ENCODE measurements around the gene DIPK1C.

The DIPK1C gene

DNA sequence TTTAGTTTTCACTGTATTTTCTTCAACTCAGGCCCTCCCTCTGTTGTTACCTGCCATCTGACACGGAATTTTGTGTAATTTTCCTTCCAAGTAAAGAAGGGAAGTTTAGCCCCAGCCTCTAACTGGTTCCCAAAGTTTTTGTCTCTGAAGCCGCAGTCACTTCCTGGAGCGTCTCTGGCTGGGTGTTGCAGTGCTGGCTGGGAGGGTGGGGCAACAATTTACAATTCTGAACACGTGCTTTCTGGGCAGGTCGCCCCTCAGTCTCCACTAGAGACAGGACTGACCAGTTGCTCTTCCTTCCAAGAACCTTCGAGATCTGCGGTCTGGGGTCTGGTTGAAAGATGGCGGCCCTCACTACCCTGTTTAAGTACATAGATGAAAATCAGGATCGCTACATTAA, 42.5 kb upstream of the DIPK1C start:
- TF ChIP-seq, protein P1, sequence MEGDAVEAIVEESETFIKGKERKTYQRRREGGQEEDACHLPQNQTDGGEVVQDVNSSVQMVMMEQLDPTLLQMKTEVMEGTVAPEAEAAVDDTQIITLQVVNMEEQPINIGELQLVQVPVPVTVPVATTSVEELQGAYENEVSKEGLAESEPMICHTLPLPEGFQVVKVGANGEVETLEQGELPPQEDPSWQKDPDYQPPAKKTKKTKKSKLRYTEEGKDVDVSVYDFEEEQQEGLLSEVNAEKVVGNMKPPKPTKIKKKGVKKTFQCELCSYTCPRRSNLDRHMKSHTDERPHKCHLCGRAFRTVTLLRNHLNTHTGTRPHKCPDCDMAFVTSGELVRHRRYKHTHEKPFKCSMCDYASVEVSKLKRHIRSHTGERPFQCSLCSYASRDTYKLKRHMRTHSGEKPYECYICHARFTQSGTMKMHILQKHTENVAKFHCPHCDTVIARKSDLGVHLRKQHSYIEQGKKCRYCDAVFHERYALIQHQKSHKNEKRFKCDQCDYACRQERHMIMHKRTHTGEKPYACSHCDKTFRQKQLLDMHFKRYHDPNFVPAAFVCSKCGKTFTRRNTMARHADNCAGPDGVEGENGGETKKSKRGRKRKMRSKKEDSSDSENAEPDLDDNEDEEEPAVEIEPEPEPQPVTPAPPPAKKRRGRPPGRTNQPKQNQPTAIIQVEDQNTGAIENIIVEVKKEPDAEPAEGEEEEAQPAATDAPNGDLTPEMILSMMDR (IDR thresholded peaks at IDR 0.05; ENCODE audit: borderline replicate concordance, insufficient read depth, low read depth, low read length): no peak
- H3K4me3 ChIP-seq (ENCODE audit: low read depth, low read length): peak overlapping the region; percentile 59

DNA sequence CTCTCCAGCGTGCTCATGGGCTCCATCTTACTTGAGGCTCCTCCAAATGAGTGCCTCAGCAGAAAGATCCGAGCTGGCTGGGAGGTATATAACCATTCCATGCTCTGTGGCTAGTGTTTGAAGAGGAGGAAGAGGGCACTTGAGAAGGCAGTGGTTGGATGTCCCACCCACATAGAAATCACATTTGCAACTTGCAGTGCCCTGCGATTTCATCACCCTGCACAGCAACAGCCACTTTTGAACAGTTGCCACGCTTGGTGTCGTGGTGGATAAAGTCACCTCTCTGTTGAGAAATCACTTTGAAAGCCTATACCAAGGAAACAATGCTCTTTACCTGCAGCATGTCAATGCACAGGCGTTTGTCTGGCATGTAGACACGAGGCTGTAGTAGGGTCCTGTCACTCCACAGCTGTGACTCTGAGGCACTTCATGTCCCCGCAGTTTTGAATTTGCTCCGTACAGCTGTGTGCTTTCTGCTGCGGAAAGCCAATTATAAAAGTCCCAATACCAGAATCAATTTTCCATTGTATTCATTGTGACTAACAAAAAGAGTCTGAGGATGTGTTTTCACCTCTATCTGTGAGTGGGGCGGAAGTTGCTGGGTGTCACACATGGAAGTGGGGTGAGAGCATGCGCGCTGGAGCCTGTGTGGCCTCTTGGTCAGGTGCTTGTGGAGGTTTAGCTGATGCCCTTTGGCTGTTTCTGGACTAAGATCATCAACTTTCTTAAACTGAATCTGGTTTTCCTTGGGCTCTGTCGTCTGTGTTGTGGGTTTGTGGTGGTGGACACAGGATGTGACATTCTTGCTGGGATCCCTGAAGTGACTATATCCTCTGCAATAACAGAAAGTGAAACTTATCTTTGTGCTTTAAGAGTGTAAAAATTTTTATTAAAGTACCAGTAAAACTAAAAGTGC, 41.9 kb upstream of the DIPK1C start:
- TF ChIP-seq, protein P1 (IDR thresholded peaks at IDR 0.05; ENCODE audit: borderline replicate concordance, insufficient read depth, low read depth, low read length): no peak
- H3K4me3 ChIP-seq (ENCODE audit: low read depth, low read length): peak overlapping the region; percentile 59

DNA sequence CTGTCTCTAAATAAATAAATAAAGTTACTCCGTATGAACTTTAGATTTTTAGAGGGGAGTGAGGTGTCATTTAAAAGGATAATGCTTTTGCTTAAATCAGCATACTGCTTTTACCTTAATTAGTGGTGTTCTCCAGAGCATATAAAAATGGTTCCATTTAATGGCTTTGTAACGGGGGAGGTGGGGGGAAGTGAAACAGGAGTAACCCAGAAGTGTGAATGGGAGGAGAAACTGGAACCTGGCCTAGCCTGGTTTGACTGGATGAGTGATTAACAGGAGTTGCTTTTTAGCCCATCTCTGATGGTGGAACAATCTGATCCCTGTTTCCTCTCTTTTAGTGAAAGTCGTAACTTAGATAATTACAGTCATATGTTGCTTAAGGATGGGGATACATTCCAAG, 40.7 kb upstream of the DIPK1C start:
- H3K4me3 ChIP-seq (ENCODE audit: low read depth, low read length): no peak overlapping the region
- TF ChIP-seq, protein P1 (IDR thresholded peaks at IDR 0.05; ENCODE audit: borderline replicate concordance, insufficient read depth, low read depth, low read length): no peak

DNA sequence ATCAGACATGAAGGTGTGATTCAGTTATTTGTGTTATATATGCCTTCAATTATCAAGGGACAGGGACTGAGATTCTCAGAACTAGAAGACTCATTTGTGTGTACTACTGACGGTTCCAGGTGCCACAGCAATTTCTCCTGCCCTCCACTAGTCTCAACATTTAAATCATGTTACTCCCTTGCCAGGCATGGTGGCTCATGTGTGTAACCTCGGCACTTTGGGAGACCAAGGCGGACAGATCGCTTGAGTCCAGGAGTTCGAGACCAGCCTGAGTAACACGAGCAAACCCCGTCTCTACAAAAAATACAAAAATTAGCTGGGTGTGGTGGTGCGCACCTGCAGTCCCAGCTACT, 40.2 kb upstream of the DIPK1C start:
- TF ChIP-seq, protein P1 (IDR thresholded peaks at IDR 0.05; ENCODE audit: borderline replicate concordance, insufficient read depth, low read depth, low read length): no peak

DNA sequence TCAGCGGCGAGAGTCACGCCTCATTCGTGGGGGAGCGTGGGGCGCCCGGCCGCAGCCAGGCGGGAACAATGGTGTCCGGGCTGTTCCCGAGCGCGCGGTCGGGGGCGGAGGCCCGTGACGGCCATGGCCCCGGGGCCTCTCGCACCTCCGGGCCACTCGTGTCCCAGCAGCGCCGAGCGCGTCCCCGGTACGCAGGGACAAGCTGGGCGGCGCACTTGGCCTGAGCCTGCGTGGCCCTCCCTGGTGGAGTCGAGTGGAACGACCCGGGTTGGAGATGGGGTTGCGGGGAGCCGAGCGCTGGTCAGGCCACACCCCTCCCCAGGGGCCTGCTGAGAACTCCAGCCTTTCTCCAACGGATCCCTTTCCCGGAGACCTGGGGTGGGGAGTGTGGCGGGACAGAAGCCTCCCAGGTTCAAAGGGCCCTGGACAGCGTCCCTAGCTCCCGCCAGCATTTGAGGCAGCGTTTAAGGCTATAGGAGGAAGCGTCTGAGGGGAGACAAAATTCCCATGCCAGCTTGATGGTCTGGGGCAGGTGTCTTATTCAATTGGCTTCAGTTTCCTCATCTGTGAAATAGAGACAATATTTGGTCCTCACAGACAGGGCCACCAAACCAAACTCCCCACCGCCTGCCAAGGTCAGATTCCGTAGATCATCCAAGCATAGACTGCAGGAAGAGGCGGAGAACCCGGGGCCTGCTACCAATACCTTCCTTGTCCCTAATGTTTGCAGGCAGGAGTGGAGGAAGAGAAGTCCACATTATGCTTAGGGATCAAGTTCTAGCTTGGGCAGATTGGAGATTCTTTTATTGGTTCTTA, 39.6 kb upstream of the DIPK1C start:
- TF ChIP-seq, protein P1 (IDR thresholded peaks at IDR 0.05; ENCODE audit: borderline replicate concordance, insufficient read depth, low read depth, low read length): 0 out of 2 replicates have a peak, but pooled peaks have one; percentile 24
- H3K4me3 ChIP-seq (ENCODE audit: low read depth, low read length): peak overlapping the region; percentile 97

More for the DNA sequence above, 40.2 kb upstream of the DIPK1C start:
- peak overlapping the region; percentile 97 for H3K4me3 ChIP-seq (ENCODE audit: low read depth, low read length)

DNA sequence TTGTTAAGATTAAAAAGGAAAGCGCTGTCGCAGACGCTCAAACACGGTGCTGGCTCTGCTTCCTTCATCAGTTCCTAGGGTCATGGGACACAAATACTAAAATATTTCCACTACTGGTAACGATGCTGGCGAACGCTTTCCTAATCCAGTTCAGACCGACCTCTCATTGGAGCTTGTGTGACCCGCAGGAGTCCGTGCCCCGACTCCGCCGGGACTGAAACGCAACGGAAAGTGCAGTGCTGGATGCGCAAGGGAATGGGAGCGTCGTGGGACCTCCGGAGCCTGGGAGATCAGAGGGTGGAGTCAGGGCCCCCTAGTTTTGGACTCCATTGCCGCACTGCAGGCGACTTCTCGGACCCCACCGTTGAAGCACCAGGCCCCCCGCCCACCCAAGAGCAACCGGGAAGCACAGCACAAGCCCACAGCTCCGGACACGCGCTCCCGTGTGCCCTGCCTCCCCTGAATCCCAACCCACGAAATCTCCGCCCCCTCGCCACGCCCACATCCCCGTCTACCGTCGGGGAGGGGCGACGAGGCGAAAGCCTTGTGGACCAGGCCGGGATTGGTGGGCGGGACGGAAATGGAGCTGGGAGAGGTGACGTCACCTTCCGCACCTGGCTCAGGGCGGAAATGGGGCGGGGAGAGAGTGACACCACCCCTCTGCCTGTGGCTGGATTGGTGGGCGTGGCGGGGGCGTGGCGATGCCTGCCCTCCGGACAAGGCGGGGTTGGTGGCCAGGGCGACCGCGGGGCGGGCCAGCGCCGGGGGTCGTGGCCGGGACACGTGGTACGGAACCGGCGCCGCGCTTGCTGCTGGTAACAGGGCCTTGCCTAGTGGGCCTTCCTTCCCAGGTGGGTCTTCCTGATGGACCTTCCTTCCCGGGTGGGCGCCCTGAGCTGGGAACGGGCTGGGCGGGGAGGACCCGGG, 38.7 kb upstream of the DIPK1C start, which contains the start of gene CNDP2:
TSS of gene CNDP2 (plus strand) at position 783 of the 927 bp plus-strand sequence. CDS start 3,611 bp downstream, outside the sequence.
- H3K4me3 ChIP-seq (ENCODE audit: low read depth, low read length): peak within 1 kb of the TSS; percentile 97
- TF ChIP-seq, protein P1 (IDR thresholded peaks at IDR 0.05; ENCODE audit: borderline replicate concordance, insufficient read depth, low read depth, low read length): no peak
